ENCODE results near the gene TCHHL1.

TCHHL1 gene

DNA sequence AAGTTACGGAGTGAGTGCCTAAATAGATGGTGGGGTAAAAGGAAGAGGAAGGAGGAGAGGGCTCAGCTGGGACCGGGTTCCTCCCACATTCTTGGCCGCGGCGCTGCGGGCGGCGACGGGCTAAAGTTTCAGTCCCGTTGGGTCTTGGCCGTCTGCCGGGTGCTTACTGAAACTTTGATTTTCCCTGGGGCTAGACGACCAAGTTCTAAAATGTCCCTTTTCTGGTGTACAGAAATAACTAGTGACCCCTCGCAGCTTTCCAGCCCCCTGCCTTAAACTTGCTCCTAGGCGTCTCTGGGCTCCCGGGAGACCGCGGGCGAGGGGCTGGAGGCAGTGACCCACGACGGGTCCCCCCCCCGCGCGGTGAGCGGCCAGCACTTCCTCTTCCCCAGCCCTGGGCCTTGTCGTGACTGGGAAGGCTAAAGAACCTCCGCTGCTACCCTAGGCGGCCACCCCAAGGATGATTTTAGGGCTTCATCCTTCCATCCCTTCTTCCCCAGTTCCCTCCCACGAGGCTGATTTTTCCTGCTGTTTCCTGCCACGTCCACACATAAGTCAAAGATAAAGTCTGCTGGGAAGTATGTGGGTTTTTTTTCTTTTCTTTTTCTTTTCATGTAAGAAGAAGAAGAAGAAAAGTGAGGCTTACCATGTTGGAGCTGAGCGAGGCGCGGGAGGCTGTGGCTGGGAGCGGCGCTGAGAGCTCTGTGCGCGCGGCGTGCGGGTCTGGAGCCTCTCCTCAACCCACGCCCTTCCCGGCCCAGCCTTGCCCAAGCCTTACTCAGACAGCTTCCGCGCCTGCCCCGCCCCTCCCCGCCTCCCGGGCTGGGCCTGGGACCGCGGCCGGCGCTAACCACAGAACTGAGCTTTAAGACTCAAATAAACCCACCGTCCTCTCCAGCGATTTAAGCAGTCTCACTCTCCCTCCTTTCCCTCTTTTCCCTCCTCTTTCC, 52.3 kb downstream of the TCHHL1 start, which contains the start of gene S100A11:
Gene S100A11 (minus strand): TSS at position 738 of the 950 bp plus-strand sequence. CDS start 89 bp downstream, at position 649.
- peak; percentile 95 to 96 for DNase-seq

DNA sequence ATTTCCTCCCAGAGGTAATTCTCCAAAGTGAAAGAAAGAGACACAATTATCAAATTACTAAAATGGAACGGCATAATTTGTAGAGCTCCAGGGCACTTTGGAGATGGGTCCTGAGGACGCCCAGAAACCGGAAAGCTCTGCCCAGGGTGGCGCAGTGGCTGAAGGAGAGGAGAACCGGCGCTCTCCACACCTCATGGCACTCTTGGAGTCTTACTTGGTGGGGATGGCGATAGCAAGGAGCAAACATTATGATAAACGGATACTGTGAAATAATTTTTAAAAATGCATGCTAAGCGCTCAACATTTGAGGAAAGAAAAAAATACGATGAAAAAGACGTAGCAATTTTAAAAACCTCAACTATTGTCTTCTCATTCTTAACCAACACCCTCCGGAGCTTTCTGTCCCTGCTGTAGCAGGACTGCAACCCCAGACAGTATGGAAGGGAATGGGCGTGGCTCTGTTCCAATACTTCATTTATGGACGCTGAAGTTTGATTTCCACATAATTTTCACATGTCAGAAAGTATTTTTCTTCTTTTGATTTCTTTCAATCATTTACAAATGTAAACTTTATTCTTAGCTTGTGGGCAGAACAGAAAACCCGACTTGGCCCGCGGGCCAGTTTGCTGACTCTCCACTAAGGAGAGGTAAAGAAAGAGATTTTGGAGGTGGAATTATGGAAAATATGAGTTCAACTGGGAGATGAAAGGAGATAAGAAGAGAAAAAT, 53.2 kb downstream of the TCHHL1 start:
- DNase-seq = peak; percentile 41 to 63

DNA sequence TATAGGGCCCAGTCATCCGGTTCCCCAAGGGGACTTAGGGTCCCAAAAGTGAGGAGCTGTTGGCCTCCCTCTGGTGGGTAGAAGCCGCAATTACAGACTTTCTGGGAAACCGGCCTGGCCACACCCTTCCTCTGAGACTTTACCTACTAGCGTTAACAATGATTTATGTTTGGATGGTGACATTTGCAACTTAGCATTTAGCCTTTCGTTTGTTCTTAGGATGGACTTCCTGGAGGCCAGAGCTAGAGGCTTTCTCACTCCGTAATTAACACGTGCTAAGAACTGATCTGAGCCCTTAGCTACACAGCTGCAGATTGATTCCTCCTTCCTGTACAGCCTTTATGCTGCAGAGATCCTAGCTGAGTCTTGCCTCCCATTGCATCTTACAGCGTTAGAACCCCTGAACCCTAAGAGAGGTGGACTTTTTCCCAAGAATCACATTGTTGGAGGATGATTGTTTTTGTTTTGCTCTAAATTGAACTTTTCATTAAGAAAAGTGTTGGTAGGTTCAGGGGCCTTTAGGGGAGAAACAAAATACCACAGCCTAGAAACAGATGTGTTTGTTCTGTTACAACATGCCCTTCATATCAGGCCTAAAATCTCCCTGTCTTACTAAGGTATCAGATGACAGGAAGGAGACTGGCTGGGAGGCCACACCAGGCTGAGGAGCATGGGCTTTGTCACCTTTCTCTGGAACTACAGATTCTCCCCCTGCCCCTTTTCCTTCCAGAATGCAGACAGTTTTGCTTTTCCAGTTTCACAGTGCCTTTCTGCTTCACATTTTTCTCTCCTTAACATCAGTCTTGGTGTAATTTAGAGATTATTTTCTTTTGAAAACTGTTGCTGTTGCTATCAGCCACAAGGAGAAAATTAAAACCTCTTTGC, 54.0 kb downstream of the TCHHL1 start:
- DNase-seq = peak; percentile 40 to 97

DNA sequence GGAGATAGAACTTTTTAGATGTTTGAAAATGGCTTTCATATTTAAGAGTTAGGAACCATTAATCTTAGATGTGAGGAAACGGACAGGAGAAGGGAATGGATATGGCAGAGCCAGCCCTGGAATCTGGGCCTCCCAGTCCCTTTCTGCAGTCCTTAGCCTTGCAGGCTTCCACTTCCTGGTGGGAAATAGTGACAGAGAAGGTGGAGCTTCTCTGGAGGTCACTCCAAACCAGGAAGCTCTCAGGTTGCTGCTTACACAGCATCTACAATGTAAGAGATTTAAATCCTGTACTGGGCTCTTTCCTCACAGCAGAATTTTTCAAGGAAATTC, 54.6 kb downstream of the TCHHL1 start:
- peak in 1 of 2 donors; percentile 91 for DNase-seq
